HL-60 (cell line): ENCODE data around the gene UBN1.

Experiments
- CTCF ChIP-seq: IDR thresholded peaks from one replicate; pipeline ENCODE4 v1.5.1; 2011; ENCODE audit warnings: low read length, control low read depth, inconsistent platforms; ENCODE audit not compliant: insufficient read depth
- POLR2AphosphoS5 ChIP-seq: IDR thresholded peaks from 2 replicates; pipeline ENCODE4 v1.6.1; 2012; ENCODE audit warnings: low read depth

- no peak for TF ChIP-seq CTCF
- no peak for TF ChIP-seq POLR2AphosphoS5
Measured at GRCh38 chr16:4910828-4911227, 63.5 kb downstream of the UBN1 start.
